Measurements from ENCODE around the gene PPP6R2.

The PPP6R2 gene

DNA sequence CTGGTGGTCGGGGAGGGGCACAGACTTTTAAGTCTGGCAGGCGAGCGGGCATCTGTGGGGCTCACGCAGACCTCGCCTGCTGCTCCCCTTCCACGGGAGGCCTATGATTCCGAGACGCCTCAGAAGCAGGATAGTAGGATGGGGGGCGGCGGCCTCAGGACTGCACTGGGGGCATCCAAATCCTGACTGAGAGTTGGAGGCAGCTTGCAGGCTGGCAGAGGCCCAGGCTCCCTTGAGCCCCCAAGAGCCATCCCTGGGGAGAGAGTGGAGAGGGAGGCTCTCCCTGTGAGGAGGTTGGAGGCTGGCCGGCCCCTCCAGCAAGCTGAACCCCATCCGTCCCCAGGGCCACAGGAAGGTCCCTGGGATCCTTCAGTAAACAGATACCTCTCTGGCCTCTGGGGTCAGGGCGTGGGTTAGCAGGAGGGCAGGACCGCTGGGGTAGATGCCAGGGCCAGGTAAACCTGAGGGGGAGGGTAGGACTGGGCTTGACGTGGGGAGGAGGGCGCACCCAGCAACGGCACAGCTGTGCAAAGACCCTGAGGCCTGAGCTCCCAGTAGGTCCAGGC, 98.4 kb downstream of the PPP6R2 start:
- Histone ChIP-seq H3K36me3 (ENCODE audit: control insufficient read depth, insufficient read depth, low read length) (peaks cover 1% of the 10 kb centered on the region), H3K27ac (ENCODE audit: low read depth, low read length) (no peak overlapping the region), H3K4ac (ENCODE audit: low read depth, low read length) (no peak overlapping the region), H3K56ac (ENCODE audit: low read length) (no peak overlapping the region), H3K9ac (ENCODE audit: low read length) (no peak overlapping the region), H3K4me2 (ENCODE audit: low read length) (no peak overlapping the region), H4K8ac (ENCODE audit: low read depth, low read length) (no peak overlapping the region), H3K18ac (ENCODE audit: low read length) (no peak overlapping the region), H3K79me2 (ENCODE audit: control insufficient read depth, insufficient read depth, low read length) (no peaks in the 10 kb centered on the region), H2BK120ac (ENCODE audit: low read depth, low read length) (no peak overlapping the region), H3K79me1 (ENCODE audit: low read length) (no peaks in the 10 kb centered on the region), H3K27me3 (ENCODE audit: insufficient read depth, low read length, poor library complexity) (no peaks in the 10 kb centered on the region), H2AK5ac (ENCODE audit: low read length) (no peak overlapping the region), H3K4me3 (ENCODE audit: low read length) (no peak overlapping the region), H3K23ac (ENCODE audit: low read length) (no peak overlapping the region), H4K5ac (ENCODE audit: low read length) (no peak overlapping the region), H2BK15ac (replicated peaks; ENCODE audit: low read depth) (no peak overlapping the region), H2BK5ac (ENCODE audit: low read length) (no peak overlapping the region), H3K4me1 (ENCODE audit: control insufficient read depth, low read depth, low read length) (no peaks in the 10 kb centered on the region)
- no CpG with 5 or more reads among the region's 17 CpGs for WGBS (ENCODE audit: extremely low coverage, insufficient coverage, low lambda C conversion rate)
- no peak for DNase-seq

- no peaks in the 10 kb centered on the region for H3K4me1 ChIP-seq (ENCODE audit: control insufficient read depth, low read depth, low read length)
- no peak overlapping the region for H2BK5ac ChIP-seq (ENCODE audit: low read length)
- no peak overlapping the region for H3K23ac ChIP-seq (ENCODE audit: low read length)
- H3K27me3 ChIP-seq (ENCODE audit: insufficient read depth, low read length, poor library complexity), result no peaks in the 10 kb centered on the region
- no peak overlapping the region for H3K4ac ChIP-seq (ENCODE audit: low read depth, low read length)
- H3K36me3 ChIP-seq (ENCODE audit: control insufficient read depth, insufficient read depth, low read length), result peaks cover 4% of the 10 kb centered on the region
- no peak overlapping the region for H2BK15ac ChIP-seq (replicated peaks; ENCODE audit: low read depth)
- no peak overlapping the region for H3K56ac ChIP-seq (ENCODE audit: low read length)
- no peak overlapping the region for H3K18ac ChIP-seq (ENCODE audit: low read length)
- H3K4me2 ChIP-seq (ENCODE audit: low read length), result no peak overlapping the region
- H2BK120ac ChIP-seq (ENCODE audit: low read depth, low read length), result no peak overlapping the region
- H3K9ac ChIP-seq (ENCODE audit: low read length), result no peak overlapping the region
- DNase-seq, result no peak
- no peaks in the 10 kb centered on the region for H3K79me1 ChIP-seq (ENCODE audit: low read length)
- H3K4me3 ChIP-seq (ENCODE audit: low read length), result no peak overlapping the region
- no peak overlapping the region for H2AK5ac ChIP-seq (ENCODE audit: low read length)
- WGBS (ENCODE audit: extremely low coverage, insufficient coverage, low lambda C conversion rate), result no CpG with 5 or more reads among the region's 15 CpGs
- no peak overlapping the region for H4K8ac ChIP-seq (ENCODE audit: low read depth, low read length)
- no peak overlapping the region for H3K27ac ChIP-seq (ENCODE audit: low read depth, low read length)
- no peaks in the 10 kb centered on the region for H3K79me2 ChIP-seq (ENCODE audit: control insufficient read depth, insufficient read depth, low read length)
- H4K5ac ChIP-seq (ENCODE audit: low read length), result no peak overlapping the region
These were observed 100.1 kb downstream of the PPP6R2 start for GRCh38 chr22:50443197-50443596.

GRCh38 chr22:50443801-50444625, 100.9 kb downstream of the PPP6R2 start:
- no peak overlapping the region for H2AK5ac ChIP-seq (ENCODE audit: low read length)
- no peak for DNase-seq
- H3K27me3 ChIP-seq (ENCODE audit: insufficient read depth, low read length, poor library complexity), result no peaks in the 10 kb centered on the region
- H3K27ac ChIP-seq (ENCODE audit: low read depth, low read length), result no peak overlapping the region
- H3K18ac ChIP-seq (ENCODE audit: low read length), result no peak overlapping the region
- H3K9ac ChIP-seq (ENCODE audit: low read length), result no peak overlapping the region
- no peak overlapping the region for H2BK15ac ChIP-seq (replicated peaks; ENCODE audit: low read depth)
- H3K4me3 ChIP-seq (ENCODE audit: low read length), result no peak overlapping the region
- no peak overlapping the region for H3K4me2 ChIP-seq (ENCODE audit: low read length)
- no peak overlapping the region for H3K56ac ChIP-seq (ENCODE audit: low read length)
- no CpG with 5 or more reads among the region's 28 CpGs for WGBS (ENCODE audit: extremely low coverage, insufficient coverage, low lambda C conversion rate)
- no peak overlapping the region for H4K8ac ChIP-seq (ENCODE audit: low read depth, low read length)
- no peaks in the 10 kb centered on the region for H3K4me1 ChIP-seq (ENCODE audit: control insufficient read depth, low read depth, low read length)
- H3K79me1 ChIP-seq (ENCODE audit: low read length), result no peaks in the 10 kb centered on the region
- H2BK120ac ChIP-seq (ENCODE audit: low read depth, low read length), result no peak overlapping the region
- no peak overlapping the region for H2BK5ac ChIP-seq (ENCODE audit: low read length)
- no peak overlapping the region for H3K4ac ChIP-seq (ENCODE audit: low read depth, low read length)
- H3K79me2 ChIP-seq (ENCODE audit: control insufficient read depth, insufficient read depth, low read length), result no peaks in the 10 kb centered on the region
- peaks cover 6% of the 10 kb centered on the region for H3K36me3 ChIP-seq (ENCODE audit: control insufficient read depth, insufficient read depth, low read length)
- no peak overlapping the region for H4K5ac ChIP-seq (ENCODE audit: low read length)
- H3K23ac ChIP-seq (ENCODE audit: low read length), result no peak overlapping the region

GRCh38 chr22:50444663-50445062, 101.5 kb downstream of the PPP6R2 start:
- H3K4me2 ChIP-seq (ENCODE audit: low read length), result no peak overlapping the region
- no peak overlapping the region for H3K4me3 ChIP-seq (ENCODE audit: low read length)
- no peak overlapping the region for H2BK15ac ChIP-seq (replicated peaks; ENCODE audit: low read depth)
- no peaks in the 10 kb centered on the region for H3K4me1 ChIP-seq (ENCODE audit: control insufficient read depth, low read depth, low read length)
- H3K79me2 ChIP-seq (ENCODE audit: control insufficient read depth, insufficient read depth, low read length), result no peaks in the 10 kb centered on the region
- WGBS (ENCODE audit: extremely low coverage, insufficient coverage, low lambda C conversion rate), result no CpG with 5 or more reads among the region's 5 CpGs
- H3K18ac ChIP-seq (ENCODE audit: low read length), result no peak overlapping the region
- no peaks in the 10 kb centered on the region for H3K79me1 ChIP-seq (ENCODE audit: low read length)
- H3K23ac ChIP-seq (ENCODE audit: low read length), result no peak overlapping the region
- H2AK5ac ChIP-seq (ENCODE audit: low read length), result no peak overlapping the region
- DNase-seq, result peak; percentile 15
- H2BK5ac ChIP-seq (ENCODE audit: low read length), result no peak overlapping the region
- H3K27me3 ChIP-seq (ENCODE audit: insufficient read depth, low read length, poor library complexity), result no peaks in the 10 kb centered on the region
- no peak overlapping the region for H4K5ac ChIP-seq (ENCODE audit: low read length)
- no peak overlapping the region for H3K56ac ChIP-seq (ENCODE audit: low read length)
- H4K8ac ChIP-seq (ENCODE audit: low read depth, low read length), result no peak overlapping the region
- no peak overlapping the region for H3K9ac ChIP-seq (ENCODE audit: low read length)
- H3K4ac ChIP-seq (ENCODE audit: low read depth, low read length), result no peak overlapping the region
- no peak overlapping the region for H3K27ac ChIP-seq (ENCODE audit: low read depth, low read length)
- no peak overlapping the region for H2BK120ac ChIP-seq (ENCODE audit: low read depth, low read length)
- peaks cover 6% of the 10 kb centered on the region for H3K36me3 ChIP-seq (ENCODE audit: control insufficient read depth, insufficient read depth, low read length)

GRCh38 chr22:50445071-50445879, 102.1 kb downstream of the PPP6R2 start:
- Histone ChIP-seq H3K79me2 (ENCODE audit: control insufficient read depth, insufficient read depth, low read length) (no peaks in the 10 kb centered on the region), H3K27me3 (ENCODE audit: insufficient read depth, low read length, poor library complexity) (no peaks in the 10 kb centered on the region), H3K4ac (ENCODE audit: low read depth, low read length) (no peak overlapping the region), H3K27ac (ENCODE audit: low read depth, low read length) (no peak overlapping the region), H3K36me3 (ENCODE audit: control insufficient read depth, insufficient read depth, low read length) (peaks cover 6% of the 10 kb centered on the region), H2BK120ac (ENCODE audit: low read depth, low read length) (no peak overlapping the region), H3K4me2 (ENCODE audit: low read length) (no peak overlapping the region), H2AK5ac (ENCODE audit: low read length) (no peak overlapping the region), H3K23ac (ENCODE audit: low read length) (no peak overlapping the region), H4K5ac (ENCODE audit: low read length) (no peak overlapping the region), H3K79me1 (ENCODE audit: low read length) (no peaks in the 10 kb centered on the region), H3K18ac (ENCODE audit: low read length) (no peak overlapping the region), H3K9ac (ENCODE audit: low read length) (no peak overlapping the region), H2BK5ac (ENCODE audit: low read length) (no peak overlapping the region), H3K4me3 (ENCODE audit: low read length) (no peak overlapping the region), H4K8ac (ENCODE audit: low read depth, low read length) (no peak overlapping the region), H2BK15ac (replicated peaks; ENCODE audit: low read depth) (no peak overlapping the region), H3K56ac (ENCODE audit: low read length) (no peak overlapping the region), H3K4me1 (ENCODE audit: control insufficient read depth, low read depth, low read length) (no peaks in the 10 kb centered on the region)
- no peak for DNase-seq
- WGBS (ENCODE audit: extremely low coverage, insufficient coverage, low lambda C conversion rate), result no CpG with 5 or more reads among the region's 30 CpGs

Measured in mesendoderm (in vitro differentiated cells).